Measurements from ENCODE around the gene TMEM240.

The TMEM240 gene

DNA sequence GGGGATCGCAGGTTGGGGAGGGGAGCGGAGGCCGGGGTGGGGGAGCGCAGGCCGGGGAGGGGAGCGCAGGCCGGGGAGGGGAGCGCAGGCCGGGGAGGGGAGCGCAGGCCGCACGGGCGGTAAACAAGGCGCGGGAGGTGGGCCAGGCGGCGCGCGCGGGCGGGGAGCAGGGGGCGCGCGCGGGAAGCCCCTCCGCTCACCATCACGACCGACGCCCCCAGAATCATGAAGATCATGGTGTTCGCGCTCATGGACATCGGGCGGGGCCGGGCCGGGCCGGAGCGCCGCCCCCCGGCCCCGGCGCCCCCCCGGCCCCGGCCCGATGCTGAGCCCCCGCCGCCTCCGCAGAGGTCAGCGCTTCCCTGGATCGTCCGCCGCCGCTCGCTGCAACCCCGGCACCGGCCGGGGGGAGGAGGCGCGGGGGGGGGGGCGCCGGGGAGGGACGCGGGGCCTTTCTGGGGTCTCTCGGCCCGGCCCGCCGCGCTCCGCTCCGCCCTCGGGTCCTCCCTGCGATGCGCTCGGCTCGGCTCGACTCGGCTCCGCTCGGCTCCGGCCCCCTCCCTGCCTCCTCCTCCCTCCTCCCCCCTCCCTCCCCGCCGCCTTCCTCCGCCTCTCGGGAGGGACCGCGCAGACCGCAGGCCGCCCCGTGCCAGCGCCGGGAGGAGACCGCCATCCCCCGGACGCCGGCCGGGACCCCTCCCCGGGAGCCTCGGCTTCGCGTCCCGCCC is at the start of gene TMEM240:
Gene TMEM240, minus strand, starts transcription at position 535 of the 728 bp plus-strand sequence. Its CDS starts 278 bp downstream, at position 257.
- no peak for DNase-seq (ENCODE audit: low read depth, low spot score)

- no peak for DNase-seq (ENCODE audit: low read depth, low spot score)
Observed at GRCh38 chr1:1583347-1584010, 43.1 kb upstream of the TMEM240 start.

DNA sequence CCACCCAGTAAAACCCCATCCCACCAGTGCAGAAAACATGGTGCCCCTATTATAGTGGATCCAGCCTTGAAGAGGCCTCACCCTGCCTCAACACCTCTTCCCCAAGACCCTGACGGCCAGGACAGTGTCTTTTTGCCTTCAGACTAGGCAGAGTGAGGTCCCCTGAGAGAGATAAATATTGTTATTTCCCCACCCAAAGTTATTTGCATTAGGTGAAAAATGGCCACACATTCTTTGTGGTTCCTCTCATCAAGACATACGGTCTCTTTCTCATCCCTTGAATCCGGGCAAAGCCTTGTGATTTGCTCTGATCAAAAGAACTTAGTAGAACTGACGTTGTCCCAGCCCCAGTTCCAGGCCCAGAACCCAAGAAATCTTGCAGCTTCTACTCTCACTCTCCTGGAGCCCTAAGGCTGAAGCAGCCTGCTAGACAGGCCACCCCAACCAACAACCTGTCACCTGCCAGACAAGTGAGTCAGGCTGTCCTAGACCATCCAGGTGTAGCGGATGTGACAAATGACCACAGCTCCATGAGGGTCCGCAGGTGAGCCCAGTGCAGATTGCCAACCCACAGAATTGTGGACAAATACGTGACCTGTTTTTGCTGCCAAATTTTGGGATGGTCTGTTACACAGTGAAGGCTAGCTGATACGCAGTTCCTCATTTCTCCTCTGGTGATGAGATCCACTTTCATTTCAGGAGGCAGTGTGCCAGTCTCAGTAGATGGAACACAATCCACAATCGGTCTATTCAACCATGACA is 42.3 kb upstream of the TMEM240 start:
- no peak for DNase-seq (ENCODE audit: low read depth, low spot score)

- DNase-seq (ENCODE audit: low read depth, low spot score) = no peak
Observed at GRCh38 chr1:1578371-1578940, 38.0 kb upstream of the TMEM240 start.

DNA sequence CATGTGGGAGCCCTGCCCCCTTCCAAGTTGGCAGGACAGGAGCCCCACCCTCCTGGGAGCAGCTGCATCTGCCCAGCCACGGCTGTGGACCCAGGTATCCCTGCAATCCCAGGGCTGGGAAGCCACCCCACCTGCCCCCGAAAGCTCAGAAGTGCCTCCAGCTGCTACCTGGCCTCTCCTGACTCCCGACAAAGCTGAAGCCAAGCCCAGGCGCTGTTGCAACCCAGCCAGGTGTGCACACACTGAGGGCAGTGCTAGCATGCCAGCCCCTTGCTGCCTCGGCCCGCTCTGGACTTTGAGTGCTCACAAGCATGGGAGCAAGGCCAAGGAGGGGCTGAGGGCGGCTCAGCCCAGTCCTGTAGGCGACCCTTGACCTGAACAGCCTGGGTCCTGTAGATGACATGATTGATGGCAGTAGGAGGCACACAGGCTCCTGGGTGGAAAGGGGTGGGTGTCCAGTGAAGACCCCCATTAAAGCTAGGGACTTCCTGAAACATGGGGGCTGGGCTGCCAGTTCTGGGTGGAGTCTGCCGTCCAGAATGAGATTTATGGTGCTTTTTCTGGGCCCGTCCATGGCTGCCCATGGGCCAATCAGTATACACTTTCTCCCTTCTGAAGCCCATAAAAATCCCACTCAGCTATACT is 37.1 kb upstream of the TMEM240 start:
- no peak for DNase-seq (ENCODE audit: low read depth, low spot score)

DNA sequence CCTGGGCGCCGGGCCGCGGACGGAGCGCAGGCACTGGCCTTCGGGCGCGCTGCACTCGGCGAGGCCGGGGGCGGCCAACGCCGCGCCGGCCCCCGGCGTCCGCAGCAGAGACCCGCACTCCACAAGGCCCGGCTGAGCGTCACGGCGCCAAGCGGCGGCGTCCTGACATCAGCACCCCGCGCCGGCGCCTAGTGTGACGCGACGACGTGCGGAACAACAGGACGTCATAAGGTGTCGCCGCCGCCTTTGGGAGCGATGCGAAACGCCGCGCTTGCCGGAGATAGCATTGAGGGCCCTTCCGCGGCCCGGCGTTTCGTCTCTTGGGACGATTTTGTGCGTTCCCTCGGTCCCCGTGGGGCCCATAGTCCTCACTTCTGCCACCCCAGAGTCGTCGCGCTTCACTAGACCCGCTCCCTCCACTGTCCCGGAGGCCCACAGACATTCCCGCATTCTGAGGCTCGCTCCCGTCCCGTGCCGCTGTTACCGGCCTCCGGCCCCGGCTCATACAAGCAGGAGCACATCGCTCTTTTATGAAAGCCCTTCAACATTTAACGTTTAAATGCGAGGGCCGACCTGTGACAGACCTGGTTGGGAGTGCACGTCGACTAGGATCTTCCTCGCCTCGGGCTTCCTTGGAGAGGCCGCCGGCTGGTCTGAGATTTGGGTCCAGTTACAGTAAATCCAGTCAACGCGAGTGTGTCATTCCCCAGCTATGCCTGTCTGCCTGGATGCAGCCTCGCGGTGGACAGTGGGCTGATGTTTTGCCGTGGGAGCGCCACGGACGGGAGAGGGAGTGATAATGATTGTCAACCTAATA is 34.5 kb upstream of the TMEM240 start, which contains the start of gene SSU72:
Gene SSU72, minus strand, starts transcription at position 143 of the 817 bp plus-strand sequence. CDS start 306 bp downstream, outside the sequence.
- DNase-seq (ENCODE audit: low read depth, low spot score) = peak; percentile 81

DNA sequence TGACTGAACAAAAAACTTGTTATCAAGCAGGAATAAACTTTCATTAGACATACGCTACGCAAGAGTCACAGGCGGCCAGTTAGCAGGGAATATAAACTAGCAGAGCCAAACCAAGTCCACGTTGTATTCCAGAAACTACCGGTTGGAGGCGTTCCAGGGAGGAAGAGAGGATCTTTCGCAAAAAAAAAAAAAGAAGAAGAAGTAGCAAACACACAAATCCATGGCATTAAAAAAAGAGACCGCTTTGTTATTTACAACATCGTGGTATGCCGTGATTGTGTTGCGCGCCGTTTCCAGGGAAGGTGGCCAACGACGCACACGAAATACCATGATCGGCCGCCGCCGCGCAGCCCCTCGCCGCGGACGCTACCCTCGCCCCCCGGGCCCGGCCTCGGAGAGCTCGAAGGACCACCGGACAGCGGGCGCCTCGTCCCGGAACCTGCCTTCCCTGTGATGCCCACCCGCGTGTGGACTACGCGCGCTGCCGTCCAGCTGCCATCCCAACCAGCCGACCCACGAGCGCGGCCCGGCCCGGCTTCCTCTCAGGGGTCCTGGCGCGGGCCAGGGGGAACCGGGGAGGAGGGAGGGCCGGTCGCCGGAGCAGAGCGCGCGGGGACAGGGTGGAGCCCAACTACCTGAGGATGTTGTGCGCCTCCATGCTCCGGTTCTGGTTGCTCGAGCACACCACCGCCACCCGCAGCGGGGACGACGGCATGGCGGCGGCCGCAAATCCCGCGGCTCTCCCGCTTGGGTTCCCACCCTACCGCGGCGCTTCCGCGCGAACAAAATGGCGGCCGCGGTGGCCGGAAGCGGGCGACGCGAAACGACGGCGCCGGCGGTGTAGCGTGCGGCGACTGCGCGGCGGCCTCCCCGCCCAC is 33.7 kb upstream of the TMEM240 start:
- peak; percentile 32 for DNase-seq (ENCODE audit: low read depth, low spot score)

- no peak for DNase-seq (ENCODE audit: low read depth, low spot score)
Observed at GRCh38 chr1:1569341-1569740, 28.9 kb upstream of the TMEM240 start.

GRCh38 chr1:1567891-1568291 is 27.5 kb upstream of the TMEM240 start:
- no peak for DNase-seq (ENCODE audit: low read depth, low spot score)

- DNase-seq (ENCODE audit: low read depth, low spot score) = no peak
Observed at GRCh38 chr1:1567152-1567875, 26.9 kb upstream of the TMEM240 start.

- no peak for DNase-seq (ENCODE audit: low read depth, low spot score)
Observed at GRCh38 chr1:1565340-1565739, 24.9 kb upstream of the TMEM240 start.

DNA sequence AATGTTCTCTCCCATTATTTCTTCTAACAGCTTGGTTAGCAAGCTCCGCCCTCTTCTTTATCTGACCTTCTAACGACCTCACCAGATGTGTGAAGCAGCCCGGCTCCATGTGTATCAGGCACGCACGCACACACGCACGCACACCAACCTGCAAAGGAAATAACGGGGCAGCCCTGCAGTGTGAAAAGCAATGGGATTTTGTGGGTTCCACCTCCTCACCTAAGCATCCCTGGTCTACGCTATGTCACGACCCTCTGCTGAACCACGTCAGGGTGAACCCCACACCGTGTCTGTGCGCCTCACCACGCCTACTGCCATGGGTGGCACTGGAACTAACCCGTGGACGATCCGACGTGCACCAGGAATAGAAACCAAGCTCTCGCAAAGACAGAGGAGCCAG is 23.8 kb upstream of the TMEM240 start:
- DNase-seq (ENCODE audit: low read depth, low spot score) = no peak

GRCh38 chr1:1563688-1564087 is 23.3 kb upstream of the TMEM240 start:
- DNase-seq (ENCODE audit: low read depth, low spot score) = no peak

DNA sequence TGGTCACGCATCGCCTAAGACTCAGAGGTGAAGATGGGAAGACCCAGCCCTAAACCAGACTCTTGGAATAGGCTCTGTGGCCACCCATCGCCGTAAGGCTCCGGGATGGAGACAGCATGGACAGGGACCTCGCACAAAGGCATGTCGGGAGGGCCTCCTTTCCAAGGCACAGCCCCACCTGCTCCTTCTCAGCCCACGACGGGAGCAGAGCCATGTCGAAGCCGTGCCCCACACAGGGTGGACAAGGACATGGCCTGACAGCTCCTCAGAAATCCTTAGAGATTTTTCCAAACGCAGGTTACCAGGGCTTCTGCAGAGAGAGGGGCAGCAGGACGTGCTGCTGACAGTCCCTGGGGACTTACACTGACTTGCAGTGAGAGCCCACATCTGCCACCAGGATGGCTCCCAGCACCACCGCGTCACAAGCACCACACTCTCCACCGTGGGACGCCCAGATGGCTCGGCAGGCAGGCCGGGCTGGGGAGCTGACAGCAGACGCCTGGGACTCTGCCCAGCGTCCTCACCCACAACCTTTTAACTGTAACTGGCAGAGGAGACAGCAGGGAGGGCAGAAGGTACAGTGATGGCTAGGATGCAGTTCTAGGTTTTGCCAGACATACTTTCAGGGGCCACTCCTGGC is 22.3 kb upstream of the TMEM240 start:
- DNase-seq (ENCODE audit: low read depth, low spot score) = no peak

GRCh38 chr1:1561801-1562470 is 21.5 kb upstream of the TMEM240 start:
- no peak for DNase-seq (ENCODE audit: low read depth, low spot score)

GRCh38 chr1:1560178-1560577 is 19.8 kb upstream of the TMEM240 start:
- DNase-seq (ENCODE audit: low read depth, low spot score) = no peak

GRCh38 chr1:1559066-1559465 is 18.6 kb upstream of the TMEM240 start:
- no peak for DNase-seq (ENCODE audit: low read depth, low spot score)

- DNase-seq (ENCODE audit: low read depth, low spot score) = no peak
Observed at GRCh38 chr1:1558591-1558990, 18.2 kb upstream of the TMEM240 start.
